M059J (cell line): ENCODE data around the gene PDE6H. TPM values are rescaled to one million over a fixed set of nuclear protein-coding genes. Genes with fewer than 3 reads are reported as not detected.

Experiments
- DNase-seq: peaks from one replicate; pipeline ENCODE4 v3.0.0-alpha.2; 2012; ENCODE audit warnings: low read depth
- total RNA-seq: library from RNA; depleted of rRNA; stranded (reverse); fragments of >200 nt; shearing (Covaris generic); gene quantifications from 2 replicates; pipeline ENCODE4 v1.2.3, GENCODE V29; 2014; rRNA removed

PDE6H gene
- not detected in 2 replicates for total RNA-seq

GRCh38 chr12:14972816-14973215 lies at the start of gene PDE6H:
PDE6H (plus strand) TSS chr12:14973042; CDS start chr12:14978013, 4,971 bp downstream.
- no peak for DNase-seq

GRCh38 chr12:14923944-14924343 lies 48.9 kb upstream of the PDE6H start:
- DNase-seq: no peak

DNA sequence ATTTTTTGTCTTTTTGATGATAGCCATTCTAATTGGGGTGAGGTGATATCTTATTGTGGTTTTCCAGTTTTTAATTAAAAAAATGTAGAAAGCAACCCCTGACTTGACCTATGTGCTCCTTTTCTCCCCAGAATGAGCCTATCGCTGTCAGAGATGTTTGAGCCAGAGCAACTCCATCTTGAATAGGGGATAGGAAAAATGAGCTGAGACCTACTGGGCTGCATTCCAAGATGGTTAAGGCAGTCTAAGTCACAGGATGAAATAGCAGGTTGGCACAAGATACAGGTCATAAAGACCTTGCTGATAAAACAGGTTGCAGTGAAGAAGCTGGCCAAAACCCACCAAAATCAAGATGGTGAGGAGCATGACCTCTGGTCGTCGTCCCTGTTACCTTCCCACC lies 48.3 kb upstream of the PDE6H start:
- no peak for DNase-seq

DNA sequence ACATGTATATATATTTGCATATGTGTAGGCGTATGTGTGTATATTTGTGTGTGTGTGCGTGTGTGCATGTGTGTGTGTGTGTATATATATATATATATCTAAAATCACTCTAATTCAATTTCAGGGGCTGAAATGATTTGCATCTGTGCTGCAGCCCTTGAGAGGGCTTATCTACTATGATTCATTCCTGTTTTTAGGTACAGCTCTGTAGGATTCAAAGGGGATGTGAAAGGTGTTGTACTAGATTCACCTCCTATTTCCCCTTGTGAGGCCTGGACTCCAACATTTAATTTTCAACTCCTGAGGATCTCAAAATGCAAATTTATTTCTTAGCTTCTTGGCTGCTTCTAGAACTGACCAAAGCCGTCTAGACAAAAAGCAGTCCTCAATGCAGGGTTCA lies 45.6 kb upstream of the PDE6H start:
- no peak for DNase-seq

DNA sequence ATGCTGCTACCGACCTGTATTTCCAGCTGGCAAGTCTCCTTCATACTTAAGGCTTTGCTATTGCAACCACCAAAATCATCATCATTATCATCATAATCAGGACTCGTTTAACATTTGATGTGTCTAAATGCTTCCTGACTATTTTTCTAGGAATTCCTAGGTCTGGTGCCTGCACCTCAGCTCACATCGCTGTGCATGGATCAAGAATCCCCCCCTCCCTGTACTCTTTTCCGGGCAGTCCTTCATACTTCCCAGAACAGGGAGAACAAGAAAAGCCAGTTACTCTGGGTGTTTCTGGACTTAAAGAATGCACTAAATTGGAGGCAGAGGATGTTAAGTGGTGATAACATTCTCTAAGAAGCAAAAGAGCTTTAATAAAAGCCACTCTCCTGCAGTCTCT lies 43.9 kb upstream of the PDE6H start:
- no peak for DNase-seq

DNA sequence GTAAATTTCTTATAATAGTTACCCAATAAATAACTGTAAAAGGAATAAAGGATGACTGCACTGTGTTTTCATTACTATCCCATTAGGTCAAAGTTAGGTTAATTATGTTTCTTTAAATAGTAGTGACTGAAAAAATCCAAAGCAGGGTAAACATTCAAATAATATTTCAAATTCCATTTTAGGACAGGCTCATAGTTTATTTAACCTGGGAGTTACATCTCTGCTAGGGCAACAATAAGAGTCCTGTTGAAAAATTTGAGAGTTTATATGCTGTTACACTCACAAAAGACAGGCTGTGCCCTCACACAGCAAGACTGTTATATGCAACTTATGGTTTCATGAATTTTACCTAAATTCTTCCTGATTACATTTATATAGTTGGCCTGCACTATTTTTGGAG lies 42.5 kb upstream of the PDE6H start:
- DNase-seq: no peak

DNA sequence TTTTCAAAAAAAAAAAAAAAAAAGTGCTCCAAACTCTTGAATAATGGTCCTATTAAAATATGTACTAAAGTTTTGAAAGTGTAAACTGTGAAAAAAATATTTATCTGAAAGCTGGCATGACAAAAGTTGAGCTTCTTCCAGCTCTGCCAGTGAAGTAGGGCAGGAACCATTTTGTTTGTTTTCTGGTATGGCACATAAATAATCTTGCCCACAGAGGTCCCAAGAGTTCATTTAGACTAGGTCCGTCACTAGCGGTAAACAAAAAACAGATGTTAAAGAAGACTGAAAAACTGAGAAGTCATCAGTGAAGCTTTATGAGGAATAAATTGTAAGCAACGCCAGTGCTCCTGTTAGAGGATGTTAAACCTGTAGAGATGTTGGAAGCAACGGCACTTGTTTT lies 41.5 kb upstream of the PDE6H start:
- peak; percentile 33 for DNase-seq

DNA sequence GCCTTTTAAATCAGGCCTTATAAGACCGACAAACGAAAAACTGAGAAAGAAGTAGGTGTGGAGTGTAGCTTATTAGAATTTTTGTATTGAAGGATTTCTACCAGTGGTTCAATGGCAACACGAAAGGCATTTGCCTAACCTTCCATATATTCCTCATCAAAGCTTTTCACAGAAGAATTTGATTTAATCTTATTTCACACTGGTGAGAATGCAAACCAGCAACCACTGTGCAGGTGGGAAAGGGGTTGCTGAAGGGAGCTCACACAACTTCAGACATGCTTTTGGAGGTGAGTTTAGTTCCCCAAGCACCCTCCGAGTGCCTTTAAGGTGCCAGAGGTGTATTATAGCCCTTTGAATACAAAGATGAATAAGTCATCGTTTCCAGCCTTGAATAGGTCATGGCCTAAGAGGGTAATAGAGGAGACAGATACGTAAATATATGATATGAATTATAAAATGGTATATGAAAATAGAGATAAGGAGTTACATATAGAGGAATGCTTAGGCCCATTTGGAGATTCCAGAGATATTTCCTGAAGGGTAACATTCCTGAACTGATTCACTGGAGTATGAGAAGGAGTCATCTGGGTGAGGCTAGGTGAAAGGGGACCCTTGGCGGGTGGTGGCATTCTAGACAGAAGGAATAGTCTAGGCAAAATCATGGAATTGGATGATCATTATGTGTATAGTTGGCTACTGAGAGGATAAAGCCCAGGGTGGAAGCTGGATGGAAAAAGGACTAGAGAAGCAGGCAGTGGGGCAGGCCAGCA lies 40.9 kb upstream of the PDE6H start:
- DNase-seq: no peak

DNA sequence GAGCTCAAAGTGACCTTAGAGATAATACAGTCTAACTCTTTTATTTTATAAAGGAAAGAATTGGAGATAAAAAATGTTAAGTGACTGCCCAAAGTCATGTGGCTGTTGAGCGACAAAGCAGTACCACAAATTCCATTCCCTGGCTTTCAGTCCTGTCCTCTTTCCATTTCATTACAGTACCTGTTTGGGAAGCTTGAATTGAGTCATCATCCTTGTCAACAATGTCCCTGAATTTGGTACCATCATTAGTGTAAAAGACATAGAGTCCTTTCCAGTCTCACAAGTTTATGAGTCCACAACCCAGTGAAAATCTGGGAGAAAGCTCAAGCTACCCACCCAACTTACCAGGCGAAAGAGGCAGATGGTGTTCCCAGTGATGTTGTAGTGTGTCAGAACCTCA lies 38.3 kb upstream of the PDE6H start:
- no peak for DNase-seq

DNA sequence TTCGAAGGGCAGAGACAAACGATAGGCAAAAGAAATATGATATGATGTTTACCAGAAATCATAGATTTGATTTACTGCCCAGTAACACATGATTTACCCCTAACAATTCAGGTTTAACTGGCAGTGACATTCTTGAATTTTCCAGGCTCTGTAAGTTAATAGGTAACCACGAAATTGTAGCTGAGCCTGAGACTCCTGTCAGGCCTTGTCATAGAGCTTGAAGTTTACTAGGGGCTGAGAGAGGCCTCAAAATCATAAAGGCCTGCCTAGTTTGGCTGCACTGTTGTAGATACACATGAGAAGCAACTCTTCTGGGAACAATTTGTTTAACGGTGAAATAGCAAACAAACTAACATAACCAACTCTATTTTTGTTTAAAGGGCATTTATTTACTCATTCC lies 37.8 kb upstream of the PDE6H start:
- no peak for DNase-seq

- no peak for DNase-seq
Measured at GRCh38 chr12:14936224-14936861, 36.5 kb upstream of the PDE6H start.

GRCh38 chr12:14937014-14937413 lies 35.8 kb upstream of the PDE6H start:
- no peak for DNase-seq

GRCh38 chr12:14937689-14938088 lies 35.2 kb upstream of the PDE6H start:
- no peak for DNase-seq

DNA sequence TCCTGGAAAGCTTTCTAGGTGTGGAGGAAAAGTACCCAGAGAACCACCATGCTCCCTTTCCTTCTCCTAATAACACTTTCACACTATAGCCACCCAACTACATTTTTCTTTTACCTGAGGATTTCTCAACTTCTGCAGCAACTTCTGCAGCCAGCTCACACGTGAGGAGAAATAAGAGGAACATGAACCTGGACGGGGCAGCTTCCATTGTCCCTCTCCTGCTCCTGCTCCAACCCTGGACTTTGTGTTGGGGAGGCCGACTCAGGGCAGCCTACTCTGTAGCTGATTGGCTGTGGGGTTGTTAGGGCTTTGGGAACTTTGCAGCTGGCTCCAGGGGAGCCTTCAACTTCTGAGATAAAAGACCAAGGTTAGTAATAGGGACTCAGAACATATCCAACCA lies 34.5 kb upstream of the PDE6H start, which contains the start of gene ERP27:
ERP27 (minus strand) TSS at position 237 of the 400 bp plus-strand sequence; CDS start at position 208, 29 bp downstream.
- no peak for DNase-seq

GRCh38 chr12:14941369-14941768 lies 31.5 kb upstream of the PDE6H start:
- DNase-seq: no peak

GRCh38 chr12:14942196-14942931 lies 30.5 kb upstream of the PDE6H start:
- DNase-seq: no peak

DNA sequence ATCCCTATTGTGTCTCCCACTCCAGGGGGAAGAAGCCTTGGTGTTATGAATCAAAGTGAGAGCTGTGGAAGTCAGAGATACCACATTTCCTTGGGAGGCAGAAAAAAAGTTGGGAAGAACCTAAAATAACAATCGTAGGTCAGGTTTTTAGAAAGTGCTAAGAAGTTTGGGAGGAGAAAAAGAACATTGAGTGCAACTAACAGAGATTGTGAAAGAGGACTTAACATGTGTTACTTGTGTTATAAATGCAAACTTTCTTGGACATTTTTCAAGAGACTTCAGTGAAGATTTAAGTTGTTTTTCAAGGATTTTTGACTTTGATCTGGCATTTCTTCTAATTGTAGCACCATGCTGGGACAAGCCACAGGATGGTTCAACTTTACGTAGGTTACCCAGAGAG lies 26.7 kb upstream of the PDE6H start:
- no peak for DNase-seq

- DNase-seq: no peak
Measured at GRCh38 chr12:14946861-14947260, 26.0 kb upstream of the PDE6H start.

- DNase-seq: peak; percentile 92
Measured at GRCh38 chr12:14948672-14949071, 24.2 kb upstream of the PDE6H start.

GRCh38 chr12:14949631-14950030 lies 23.2 kb upstream of the PDE6H start:
- no peak for DNase-seq

DNA sequence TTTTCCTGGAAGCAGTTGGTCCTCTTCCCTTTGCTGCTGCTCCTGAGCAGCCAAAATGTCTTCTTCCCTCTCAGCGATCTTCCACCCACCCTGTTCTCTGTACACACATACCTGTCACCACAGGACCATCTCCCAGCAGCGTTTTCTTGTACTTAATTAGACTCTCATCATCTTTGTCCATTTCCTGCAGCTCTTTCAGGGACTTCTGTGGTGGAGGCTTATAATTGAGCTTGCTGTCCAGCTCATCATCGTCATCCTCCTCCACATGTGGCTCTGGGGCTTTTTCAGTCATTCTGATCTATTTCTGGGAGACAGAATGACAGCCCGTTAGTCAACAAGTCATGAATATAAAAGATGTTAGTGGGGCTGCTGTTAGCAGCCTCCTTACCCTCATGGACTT lies 22.4 kb upstream of the PDE6H start:
- DNase-seq: no peak

DNA sequence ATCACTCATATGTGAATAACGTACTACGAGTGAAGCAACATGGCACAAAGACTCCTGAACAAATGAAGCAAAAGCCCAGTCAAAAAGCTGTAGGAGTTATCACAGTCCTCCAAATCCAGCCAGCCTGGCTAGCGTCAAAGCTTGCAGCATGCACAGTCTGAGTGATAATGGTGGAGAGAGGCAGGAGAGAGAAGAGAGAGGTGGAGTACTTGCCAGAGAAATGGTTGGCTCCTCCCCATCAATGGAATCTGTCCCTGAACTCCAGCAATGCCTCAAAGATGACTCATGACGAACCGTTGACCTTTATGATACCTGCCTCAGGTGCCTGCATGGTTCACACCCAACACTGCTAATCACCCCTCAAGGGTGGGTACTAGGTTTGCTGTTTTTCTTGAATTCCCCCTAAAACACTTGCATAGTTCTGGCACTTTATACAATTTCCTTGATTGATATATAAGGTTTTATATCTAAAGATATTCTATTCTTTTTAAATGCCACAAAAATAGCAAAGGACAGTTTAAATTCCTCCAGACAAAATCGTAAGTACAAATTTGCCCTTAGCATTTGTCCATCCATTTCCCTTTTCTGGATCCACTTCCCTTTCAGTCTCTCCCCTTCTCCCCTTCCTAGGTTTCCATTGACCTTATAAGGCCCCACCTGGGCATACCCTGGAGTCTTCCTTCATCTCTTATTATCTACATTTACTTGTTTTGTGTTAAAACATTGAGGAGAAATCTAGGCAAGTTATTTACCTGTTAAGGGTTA lies 21.7 kb upstream of the PDE6H start:
- peak; percentile 77 for DNase-seq
